ENCODE results near the gene ASB4. TPM values are rescaled to one million over a fixed set of nuclear protein-coding genes. Genes with fewer than 3 reads are reported as not detected.

The ASB4 gene
- total and polyA plus RNA-seq, 2 experiments from 2014 or later: not detected

- Mint-ChIP-seq H3K4me3 (no peak overlapping the region), H3K27ac (no peak overlapping the region), H3K36me3 (ENCODE audit: low read depth) (no peaks in the 10 kb centered on the region), H3K27me3 (ENCODE audit: insufficient read depth, low read depth, poor library complexity) (peaks cover 1% of the 10 kb centered on the region), H3K9me3 (no peaks in the 10 kb centered on the region), H3K4me1 (no peaks in the 10 kb centered on the region)
- Histone ChIP-seq H3K4me1 (ENCODE audit: insufficient read depth) (no peaks in the 10 kb centered on the region), H3K36me3 (ENCODE audit: insufficient read depth) (no peaks in the 10 kb centered on the region), H3K4me2 (no peak overlapping the region), H3K79me2 (replicated peaks; ENCODE audit: insufficient read depth) (no peaks in the 10 kb centered on the region), H2AFZ (no peak overlapping the region), H3F3A (replicated peaks; ENCODE audit: low read depth) (no peaks in the 10 kb centered on the region), H3K27ac (ENCODE audit: low read depth) (no peak overlapping the region), H3K27me3 (ENCODE audit: insufficient read depth) (no peaks in the 10 kb centered on the region), H3K4me3 (no peak overlapping the region), H4K20me1 (replicated peaks; ENCODE audit: insufficient read depth) (no peaks in the 10 kb centered on the region), H3K9me2 (ENCODE audit: insufficient read depth) (no peaks in the 10 kb centered on the region)
- no peak for DNase-seq (ENCODE audit: low spot score)
- no peak for TF ChIP-seq NANOG (IDR thresholded peaks at IDR 0.05; ENCODE audit: borderline replicate concordance)
- no peak for TF ChIP-seq EZH2 (IDR thresholded peaks at IDR 0.05; ENCODE audit: low read depth, unreplicated experiment)
- TF ChIP-seq STAT1 (IDR thresholded peaks at IDR 0.05; ENCODE audit: unreplicated experiment): no peak
- no peak for TF ChIP-seq POLR2AphosphoS5 (IDR thresholded peaks at IDR 0.05; ENCODE audit: low read depth)
- TF ChIP-seq REST (IDR thresholded peaks at IDR 0.05; ENCODE audit: unreplicated experiment): no peak
- no peak for TF ChIP-seq ZNF331 (CRISPR knock-in tag; IDR thresholded peaks at IDR 0.05; ENCODE audit: low read depth)
- TF ChIP-seq CTCF (conservative IDR thresholded peaks at IDR 0.05; ENCODE audit: low read depth in 2 of 2): no peak
- no peak for TF ChIP-seq CREB1 (CRISPR knock-in tag; IDR thresholded peaks at IDR 0.05; ENCODE audit: low read depth)
- TF ChIP-seq JUNB (IDR thresholded peaks at IDR 0.05; ENCODE audit: unreplicated experiment): no peak
- no peak for TF ChIP-seq EZH2phosphoT487 (IDR thresholded peaks at IDR 0.05; ENCODE audit: unreplicated experiment)
- no peak for TF ChIP-seq ZNF114 (CRISPR knock-in tag; IDR thresholded peaks at IDR 0.05)
- no peak for TF ChIP-seq ZNF462 (CRISPR knock-in tag; IDR thresholded peaks at IDR 0.05)
- TF ChIP-seq ETS1 (IDR thresholded peaks at IDR 0.05): no peak
- ATAC-seq: no peak
These were observed 31.7 kb downstream of the ASB4 start for GRCh38 chr7:95517458-95517857.

All from GM23338 (cell line).